Activated naive CD4-positive, alpha-beta T cell treated with anti-CD3 and anti-CD28 coated beads for 36 hours (primary cell): ENCODE data around the gene MDH1. TPM values are rescaled to one million over a fixed set of nuclear protein-coding genes. Genes with fewer than 3 reads are reported as not detected.

Experiments used
- CTCF ChIA-PET: fragments of 350-600 bp; sonication (Branson Sonifier 250); formaldehyde crosslinking; loops from one replicate; lab custom pipeline; 2021; ENCODE audit warnings: antibody characterized with exemption; lab: Charles Lee
- DNase-seq: peaks from one replicate; pipeline ENCODE4 v3.0.0-alpha.2; 2020
- H3K27ac Mint-ChIP-seq: one replicate; pipeline ENCODE4 v1.8.0; 2021; ENCODE audit warnings: mild to moderate bottlenecking, mixed read lengths
- H3K27me3 Mint-ChIP-seq: one replicate; pipeline ENCODE4 v1.8.0; 2021; ENCODE audit warnings: low read depth, mixed read lengths
- H3K36me3 Mint-ChIP-seq: one replicate; pipeline ENCODE4 v1.8.0; 2021; ENCODE audit warnings: low read depth, mixed read lengths
- H3K4me1 Mint-ChIP-seq: one replicate; pipeline ENCODE4 v1.8.0; 2021; ENCODE audit warnings: low read depth, mixed read lengths
- H3K4me3 Mint-ChIP-seq: one replicate; pipeline ENCODE4 v1.8.0; 2021; ENCODE audit warnings: mild to moderate bottlenecking, moderate library complexity, mixed read lengths
- H3K9me3 Mint-ChIP-seq: one replicate; pipeline ENCODE4 v1.8.0; 2021; ENCODE audit warnings: mixed read lengths
- intact Hi-C: fragments of 100-400 bp; cut with micrococcal nuclease; formaldehyde crosslinking; loops from one replicate; pipeline ENCODE4 v1.15.1; 2023
- total RNA-seq, 2 experiments: library from RNA; stranded (reverse); gene quantifications; one replicate each; pipeline ENCODE4 v1.2.3, GENCODE V29; 2021

The MDH1 gene
- total RNA-seq, 2 experiments from 2014 or later, result 269 to 275 TPM

GRCh38 chr2:63651356-63651755 lies 62.6 kb downstream of the MDH1 start:
- Mint-ChIP-seq H3K36me3 (no peaks in the 10 kb centered on the region), H3K27me3 (peaks cover 7% of the 10 kb centered on the region), H3K4me1 (peaks cover 1% of the 10 kb centered on the region), H3K9me3 (no peaks in the 10 kb centered on the region), H3K27ac (no peak overlapping the region), H3K4me3 (no peak overlapping the region)
- intact Hi-C loops, result no loop called here
- CTCF ChIA-PET, result interaction anchor here (1.1 kb wide), 1 partner anchor 203 kb away, joined by 3 read pairs; no protein-coding TSS in a partner anchor
- no peak for DNase-seq

DNA sequence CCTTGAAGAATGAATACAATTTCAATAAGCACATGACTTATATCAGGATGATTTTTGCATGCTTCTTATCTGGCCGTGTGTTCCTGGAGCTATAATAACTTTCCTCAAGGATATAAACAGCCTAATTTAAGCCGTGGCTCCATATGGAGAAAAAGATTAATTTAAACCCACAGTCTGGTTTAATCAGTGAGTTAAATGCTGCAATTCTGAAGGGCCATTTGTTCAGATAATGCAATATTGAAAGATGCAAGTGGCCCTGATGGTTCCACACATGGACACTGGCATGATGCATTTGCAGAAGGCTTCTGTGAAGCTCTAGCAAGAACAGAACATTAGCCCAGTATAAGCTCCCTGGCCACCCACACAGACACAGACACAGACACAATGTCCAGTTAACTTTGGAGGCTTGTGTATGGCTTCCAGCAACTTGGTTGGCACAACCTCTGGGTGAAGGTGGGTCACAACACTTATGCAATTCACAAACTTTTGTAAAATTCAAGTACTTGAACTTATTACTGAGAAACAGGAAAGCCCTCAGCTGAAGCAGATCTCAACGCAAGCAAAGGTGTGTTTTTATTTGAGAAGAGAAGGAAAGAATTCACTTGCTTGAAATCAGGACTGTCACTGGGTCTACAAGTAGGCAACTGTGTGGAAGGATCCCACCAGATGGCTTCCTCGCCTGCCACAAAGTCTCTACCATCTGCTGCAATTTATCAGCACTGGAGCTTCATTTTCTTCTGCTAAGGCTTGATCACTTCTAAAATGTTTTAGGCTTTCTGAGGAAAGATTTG lies 63.3 kb downstream of the MDH1 start:
- Mint-ChIP-seq H3K9me3 (no peaks in the 10 kb centered on the region), H3K4me3 (no peak overlapping the region), H3K4me1 (peaks cover 1% of the 10 kb centered on the region), H3K27me3 (peaks cover 3% of the 10 kb centered on the region), H3K27ac (no peak overlapping the region), H3K36me3 (no peaks in the 10 kb centered on the region)
- intact Hi-C loops, result no loop called here
- CTCF ChIA-PET, result interaction anchor here (1.1 kb wide), 1 partner anchor 202 kb away, joined by 3 read pairs; no protein-coding TSS in a partner anchor
- no peak for DNase-seq

GRCh38 chr2:63652652-63652985 lies 63.9 kb downstream of the MDH1 start:
- intact Hi-C loops, result no loop called here
- Mint-ChIP-seq H3K27me3 (peaks cover 3% of the 10 kb centered on the region), H3K27ac (no peak overlapping the region), H3K4me3 (no peak overlapping the region), H3K4me1 (peaks cover 1% of the 10 kb centered on the region), H3K36me3 (no peaks in the 10 kb centered on the region), H3K9me3 (no peaks in the 10 kb centered on the region)
- CTCF ChIA-PET, result no interaction called here
- DNase-seq, result no peak

DNA sequence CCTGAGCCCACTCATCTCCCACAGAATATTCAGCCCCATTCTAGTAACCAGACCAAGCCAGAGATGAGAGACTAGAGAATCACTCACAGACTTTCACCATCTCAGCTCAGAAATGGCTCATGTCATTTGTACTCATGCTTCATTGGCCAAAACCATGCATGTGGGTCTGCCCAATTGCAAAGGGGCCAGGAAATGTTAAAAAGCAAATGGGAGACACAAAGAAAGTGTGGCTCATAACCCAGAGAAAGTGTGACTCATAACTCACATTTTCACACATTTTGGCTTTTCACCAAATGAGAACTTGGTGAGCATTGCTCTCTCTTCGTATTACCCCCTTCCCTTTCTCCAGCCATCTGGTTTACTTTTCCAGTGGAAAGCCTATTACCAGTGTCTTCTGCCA lies 66.2 kb downstream of the MDH1 start:
- Mint-ChIP-seq H3K9me3 (no peaks in the 10 kb centered on the region), H3K27me3 (peaks cover 3% of the 10 kb centered on the region), H3K27ac (no peak overlapping the region), H3K4me1 (peaks cover 1% of the 10 kb centered on the region), H3K36me3 (no peaks in the 10 kb centered on the region), H3K4me3 (no peak overlapping the region)
- CTCF ChIA-PET, result no interaction called here
- peak; percentile 49 for DNase-seq
- intact Hi-C loops, result loop anchor here (1.0 kb wide), 1 partner anchor 67 kb away; the partner anchor contains the start of genes MDH1 and WDPCP

Other genes starting within 250 kb of the MDH1 start
- gene WDPCP, start 486 bp upstream of the MDH1 start, total RNA-seq, result 1 to 10 TPM; 5.6 to 5.7 TPM